Measurements from ENCODE around the gene IMMP2L.

IMMP2L gene

GRCh38 chr7:111081546-111082267, 480.6 kb downstream of the IMMP2L start:
- DNase-seq (ENCODE audit: low read depth), result no peak
- TF ChIP-seq CTCF (IDR thresholded peaks at IDR 0.05; ENCODE audit: insufficient read depth, low read depth, low read length, missing control alignments), result no peak
- no peak overlapping the region for H3K4me3 ChIP-seq (ENCODE audit: low read depth, low read length)

GRCh38 chr7:111080495-111081105, 481.7 kb downstream of the IMMP2L start:
- TF ChIP-seq CTCF (IDR thresholded peaks at IDR 0.05; ENCODE audit: insufficient read depth, low read depth, low read length, missing control alignments), result no peak
- H3K4me3 ChIP-seq (ENCODE audit: low read depth, low read length), result no peak overlapping the region
- DNase-seq (ENCODE audit: low read depth), result peak; percentile 18

- no peak for DNase-seq (ENCODE audit: low read depth)
- no peak for TF ChIP-seq CTCF (IDR thresholded peaks at IDR 0.05; ENCODE audit: insufficient read depth, low read depth, low read length, missing control alignments)
- no peak overlapping the region for H3K4me3 ChIP-seq (ENCODE audit: low read depth, low read length)
Observed at GRCh38 chr7:111077001-111077400, 485.3 kb downstream of the IMMP2L start.

GRCh38 chr7:111076205-111076604, 486.1 kb downstream of the IMMP2L start:
- TF ChIP-seq CTCF (IDR thresholded peaks at IDR 0.05; ENCODE audit: insufficient read depth, low read depth, low read length, missing control alignments), result no peak
- no peak for DNase-seq (ENCODE audit: low read depth)
- no peak overlapping the region for H3K4me3 ChIP-seq (ENCODE audit: low read depth, low read length)

- no peak overlapping the region for H3K4me3 ChIP-seq (ENCODE audit: low read depth, low read length)
- no peak for DNase-seq (ENCODE audit: low read depth)
- no peak for TF ChIP-seq CTCF (IDR thresholded peaks at IDR 0.05; ENCODE audit: insufficient read depth, low read depth, low read length, missing control alignments)
Observed at GRCh38 chr7:111075498-111075897, 486.8 kb downstream of the IMMP2L start.

GRCh38 chr7:111074748-111075146, 487.5 kb downstream of the IMMP2L start:
- DNase-seq (ENCODE audit: low read depth), result no peak
- no peak for TF ChIP-seq CTCF (IDR thresholded peaks at IDR 0.05; ENCODE audit: insufficient read depth, low read depth, low read length, missing control alignments)

More at GRCh38 chr7:111074748-111075146, 487.5 kb downstream of the IMMP2L start:
- H3K4me3 ChIP-seq (ENCODE audit: low read depth, low read length), result no peak overlapping the region
